Nephron (organoid): ENCODE data around the gene HHIPL1.

Source experiments
- H3K27ac Mint-ChIP-seq, 3 experiments: 2 replicates each; pipeline ENCODE4 v1.8.0; 2020; ENCODE audit warnings: mixed read lengths in 3 of 3, mild to moderate bottlenecking in 2 of 3, moderate library complexity in 1 of 3
- H3K27me3 Mint-ChIP-seq: 2 replicates; pipeline ENCODE4 v1.8.0; 2021; ENCODE audit warnings: low read depth, mild to moderate bottlenecking, moderate library complexity, mixed read lengths
- H3K36me3 Mint-ChIP-seq: 2 replicates; pipeline ENCODE4 v1.8.0; 2020; ENCODE audit warnings: low read depth, mixed read lengths
- H3K4me1 Mint-ChIP-seq: 2 replicates; pipeline ENCODE4 v1.8.0; 2020; ENCODE audit warnings: mixed read lengths
- H3K4me3 Mint-ChIP-seq, 3 experiments: 2 replicates each; pipeline ENCODE4 v1.8.0; 2020; ENCODE audit warnings: mild to moderate bottlenecking in 3 of 3, mixed read lengths in 3 of 3, moderate library complexity in 2 of 3
- H3K9me3 Mint-ChIP-seq: 2 replicates; pipeline ENCODE4 v1.8.0; 2020; ENCODE audit warnings: mixed read lengths
- TF ChIP-seq, protein P1 (sequence below), 3 experiments: fragments of 200-600 bp; sonication (generic); IDR thresholded peaks; one replicate each; pipeline ENCODE4 v1.5.0; 2021; ENCODE audit warnings: antibody characterized with exemption in 3 of 3; ENCODE audit not compliant: unreplicated experiment in 3 of 3

The HHIPL1 gene

DNA sequence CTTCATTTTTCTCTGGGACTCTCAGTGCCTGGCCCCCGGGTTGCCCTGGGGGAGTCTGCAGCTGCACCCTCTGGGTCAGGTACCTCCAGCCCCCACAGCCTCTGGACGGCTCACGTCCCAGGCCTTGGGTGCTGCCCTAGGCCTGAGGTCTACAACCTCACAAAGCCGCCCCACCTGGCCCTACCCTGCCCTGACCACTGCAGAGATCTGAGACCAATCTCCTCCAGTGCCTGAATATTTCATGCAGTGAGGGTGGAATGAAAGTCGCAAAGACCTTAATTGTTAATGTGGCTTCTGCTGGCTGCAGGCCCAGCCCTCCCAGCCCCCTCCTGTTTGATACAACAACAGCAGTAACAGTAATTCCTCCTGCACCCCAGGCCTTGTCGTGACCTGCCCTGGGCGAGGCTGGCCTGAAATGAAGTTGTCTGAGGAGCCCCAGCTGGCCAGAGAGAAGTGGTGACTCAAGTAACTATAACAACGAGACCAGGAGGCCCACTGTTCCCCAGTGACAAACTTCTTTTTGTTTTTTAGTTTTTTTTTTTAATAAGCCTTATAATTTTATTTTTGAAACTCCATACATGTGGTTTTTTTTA, 32.1 kb upstream of the HHIPL1 start:
- TF ChIP-seq, protein P1, sequence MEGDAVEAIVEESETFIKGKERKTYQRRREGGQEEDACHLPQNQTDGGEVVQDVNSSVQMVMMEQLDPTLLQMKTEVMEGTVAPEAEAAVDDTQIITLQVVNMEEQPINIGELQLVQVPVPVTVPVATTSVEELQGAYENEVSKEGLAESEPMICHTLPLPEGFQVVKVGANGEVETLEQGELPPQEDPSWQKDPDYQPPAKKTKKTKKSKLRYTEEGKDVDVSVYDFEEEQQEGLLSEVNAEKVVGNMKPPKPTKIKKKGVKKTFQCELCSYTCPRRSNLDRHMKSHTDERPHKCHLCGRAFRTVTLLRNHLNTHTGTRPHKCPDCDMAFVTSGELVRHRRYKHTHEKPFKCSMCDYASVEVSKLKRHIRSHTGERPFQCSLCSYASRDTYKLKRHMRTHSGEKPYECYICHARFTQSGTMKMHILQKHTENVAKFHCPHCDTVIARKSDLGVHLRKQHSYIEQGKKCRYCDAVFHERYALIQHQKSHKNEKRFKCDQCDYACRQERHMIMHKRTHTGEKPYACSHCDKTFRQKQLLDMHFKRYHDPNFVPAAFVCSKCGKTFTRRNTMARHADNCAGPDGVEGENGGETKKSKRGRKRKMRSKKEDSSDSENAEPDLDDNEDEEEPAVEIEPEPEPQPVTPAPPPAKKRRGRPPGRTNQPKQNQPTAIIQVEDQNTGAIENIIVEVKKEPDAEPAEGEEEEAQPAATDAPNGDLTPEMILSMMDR (IDR thresholded peaks at IDR 0.05; ENCODE audit: unreplicated experiment in 3 of 3) = no peak
- Mint-ChIP-seq H3K4me3 (no peak overlapping the region), H3K4me1 (peaks cover 41% of the 10 kb centered on the region), H3K27me3 (peaks cover 2% of the 10 kb centered on the region), H3K9me3 (no peaks in the 10 kb centered on the region), H3K27ac (peak overlapping the region in 2 of 3 experiments; percentile 25 to 82), H3K36me3 (no peaks in the 10 kb centered on the region)

DNA sequence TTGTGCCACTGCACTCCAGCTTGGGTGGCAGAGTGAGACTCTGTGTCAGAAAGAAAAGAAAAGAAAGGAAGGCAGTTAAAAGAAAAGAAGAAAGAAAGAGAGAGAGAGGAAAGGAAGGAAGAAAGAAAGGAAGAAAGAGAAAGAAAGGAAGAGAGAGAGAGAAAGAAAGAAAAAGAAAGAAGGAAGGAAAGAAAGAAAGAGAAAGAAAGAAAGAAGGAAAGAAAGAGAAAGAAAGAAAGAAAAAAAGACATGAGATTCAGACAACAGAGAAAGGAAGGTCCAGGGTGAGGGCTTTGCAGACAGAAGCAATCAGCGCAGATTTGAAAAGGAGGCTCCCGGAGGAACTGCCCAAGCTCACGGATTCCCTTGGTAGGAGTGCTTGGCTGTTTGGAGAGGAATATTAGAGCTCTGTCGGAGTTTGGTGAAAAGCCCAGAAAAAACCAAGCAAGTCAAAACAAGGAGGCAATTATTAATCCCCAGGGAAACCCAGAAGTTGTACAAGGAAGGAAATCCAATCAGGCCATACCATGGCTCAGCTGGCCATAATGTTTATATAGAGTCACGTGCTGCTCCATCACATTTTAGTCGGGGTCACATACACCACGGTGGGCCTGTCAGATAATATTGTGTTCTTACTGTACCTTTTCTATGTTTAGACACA, 29.3 kb upstream of the HHIPL1 start:
- Mint-ChIP-seq H3K27me3 (no peaks in the 10 kb centered on the region), H3K27ac (peak overlapping the region; percentile 79 to 89 (median 82)), H3K9me3 (no peaks in the 10 kb centered on the region), H3K4me3 (no peak overlapping the region), H3K36me3 (no peaks in the 10 kb centered on the region), H3K4me1 (peaks cover 36% of the 10 kb centered on the region)
- TF ChIP-seq, protein P1 (IDR thresholded peaks at IDR 0.05; ENCODE audit: unreplicated experiment in 3 of 3) = no peak

DNA sequence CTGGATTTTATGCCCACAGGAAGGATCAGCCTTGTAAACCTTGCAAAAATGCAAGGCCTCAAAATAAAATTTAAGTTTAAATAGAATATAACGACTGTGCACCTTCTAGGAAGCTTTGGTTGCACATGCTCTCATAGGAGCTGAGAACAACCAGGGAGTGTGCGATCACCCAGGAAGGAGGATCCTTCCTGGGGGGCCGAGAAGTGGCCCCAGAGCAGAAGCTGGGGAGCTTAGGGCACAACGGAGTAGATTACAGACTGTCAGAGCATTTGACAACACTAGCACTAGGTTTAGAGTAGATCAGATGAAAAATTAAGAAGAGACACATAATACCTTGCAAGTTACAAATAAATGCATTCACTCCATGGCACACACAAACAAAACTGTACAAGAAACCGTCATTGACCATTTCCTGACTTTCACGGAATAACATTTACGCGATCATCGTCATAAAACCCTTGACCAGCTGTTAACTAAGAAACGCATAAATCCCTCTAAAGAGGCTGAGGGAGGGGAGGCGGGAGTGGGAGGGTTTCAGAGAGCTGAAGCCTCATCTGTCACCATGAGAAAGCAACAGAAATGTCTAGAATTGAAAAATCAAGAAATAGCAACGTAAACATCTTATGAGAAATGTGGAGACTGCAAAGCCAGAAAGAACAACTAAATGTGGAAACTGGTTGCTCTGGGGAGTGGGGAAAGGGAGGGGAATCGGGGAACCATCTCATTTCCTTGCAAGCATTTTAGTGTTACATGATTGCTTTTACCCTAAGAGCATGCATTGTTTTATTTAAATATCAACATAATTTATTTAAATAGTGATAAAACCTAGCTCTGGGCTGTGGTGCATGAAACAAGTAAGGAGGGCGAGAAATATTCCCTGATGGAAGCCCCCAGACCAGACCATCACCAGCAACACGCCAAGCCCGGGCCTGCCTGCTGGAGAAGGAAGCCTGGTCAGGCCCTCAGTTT, 27.8 kb upstream of the HHIPL1 start:
- Mint-ChIP-seq H3K9me3 (no peaks in the 10 kb centered on the region), H3K27ac (peak overlapping the region; percentile 82 to 93 (median 89)), H3K36me3 (no peaks in the 10 kb centered on the region), H3K4me1 (peaks cover 34% of the 10 kb centered on the region), H3K27me3 (peaks cover 2% of the 10 kb centered on the region), H3K4me3 (peak overlapping the region in 1 of 3 experiments; percentile 2)
- TF ChIP-seq, protein P1 (IDR thresholded peaks at IDR 0.05; ENCODE audit: unreplicated experiment in 3 of 3) = no peak

DNA sequence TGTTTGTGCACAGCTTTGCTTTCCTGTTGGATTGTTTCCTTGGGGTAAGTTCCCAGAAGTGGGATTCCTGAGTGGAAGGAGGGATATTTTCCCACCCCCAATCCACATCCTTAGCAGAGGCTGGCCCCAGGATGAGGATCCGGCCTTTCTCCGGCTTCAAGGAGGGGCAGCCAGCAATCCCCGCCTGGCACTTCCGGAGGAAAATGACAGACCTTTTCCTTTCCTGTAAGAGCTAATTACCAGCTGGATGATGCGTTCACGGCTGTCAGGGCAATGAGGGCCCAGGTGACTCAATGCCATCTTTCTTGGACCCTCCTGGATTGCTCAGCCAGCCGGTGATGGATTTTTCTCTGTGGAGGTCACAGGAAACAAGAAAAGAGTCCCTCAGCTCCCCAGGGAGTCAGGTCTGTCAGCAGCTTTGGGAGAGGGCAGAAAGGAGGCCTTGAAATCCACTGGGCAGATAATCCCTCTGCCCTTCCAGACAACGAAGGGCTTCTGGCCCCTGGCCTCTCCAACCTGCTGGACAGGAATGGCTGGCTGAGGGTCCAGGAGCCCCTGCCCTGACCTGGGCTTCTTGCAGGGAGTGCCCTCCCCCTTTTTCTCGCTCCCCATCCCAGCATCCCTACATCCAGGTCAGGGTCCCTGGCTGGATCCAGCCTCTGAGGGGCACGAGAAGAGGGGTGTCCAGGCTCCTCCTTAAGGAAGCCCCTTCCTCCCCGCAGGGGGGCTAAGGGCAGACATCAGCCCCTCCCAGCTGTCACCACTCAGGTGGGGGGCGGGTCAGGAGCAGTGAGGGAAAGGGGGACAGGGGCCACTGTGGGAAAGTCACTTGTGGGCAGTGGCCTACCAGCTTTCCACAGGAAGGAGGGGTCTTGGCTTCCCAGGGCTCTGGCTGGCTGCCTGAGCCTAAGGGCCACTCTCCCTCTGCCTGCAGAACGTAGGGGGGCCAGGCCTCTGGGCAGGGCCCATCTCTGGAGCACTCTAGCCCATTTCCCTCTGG, 24.8 kb upstream of the HHIPL1 start:
- no peaks in the 10 kb centered on the region for H3K36me3 Mint-ChIP-seq
- TF ChIP-seq, protein P1 (IDR thresholded peaks at IDR 0.05; ENCODE audit: unreplicated experiment in 3 of 3) = no peak
- peaks cover 4% of the 10 kb centered on the region for H3K27me3 Mint-ChIP-seq
- peak overlapping the region; percentile 29 to 72 (median 33) for H3K27ac Mint-ChIP-seq
- H3K4me3 Mint-ChIP-seq = no peak overlapping the region
- peaks cover 24% of the 10 kb centered on the region for H3K4me1 Mint-ChIP-seq
- H3K9me3 Mint-ChIP-seq = no peaks in the 10 kb centered on the region

GRCh38 chr14:99621948-99622347, 23.0 kb upstream of the HHIPL1 start:
- H3K27me3 Mint-ChIP-seq = peaks cover 5% of the 10 kb centered on the region
- H3K9me3 Mint-ChIP-seq = no peaks in the 10 kb centered on the region
- H3K36me3 Mint-ChIP-seq = no peaks in the 10 kb centered on the region
- peaks cover 10% of the 10 kb centered on the region for H3K4me1 Mint-ChIP-seq
- peak overlapping the region in 1 of 3 experiments; percentile 30 for H3K27ac Mint-ChIP-seq
- TF ChIP-seq, protein P1 (IDR thresholded peaks at IDR 0.05; ENCODE audit: unreplicated experiment in 3 of 3) = no peak
- no peak overlapping the region for H3K4me3 Mint-ChIP-seq
